HepG2 (cell line): ENCODE results near the gene TIMM10. TPM values are rescaled to one million over a fixed set of nuclear protein-coding genes. Genes with fewer than 3 reads are reported as not detected.
A peak's percentile ranks its signal among the peaks of the same experiment; 100 is the strongest.

Experiments
- ATAC-seq: fragments of 200-7000 bp; cut with Tn5 transposase; 3 replicates; pipeline ENCODE4 v1.9.1; 2020; ENCODE audit warnings: mild to moderate bottlenecking, moderate library complexity
- BruUV-seq: library from RNA; stranded (reverse); fragments of 400-500 nt; replicated peaks from 2 replicates; lab custom pipeline; 2021; lab: Mats Ljungman, UMichigan
- CTCF ChIA-PET: fragments of 300-600 bp; formaldehyde crosslinking; extraction: SDS; loops from one replicate; lab custom pipeline; 2021; ENCODE audit warnings: low total read pairs, inconsistent platforms, low intra/inter-chr PET ratio; lab: Yijun Ruan, JAX
- POLR2A ChIA-PET: fragments of 350-600 bp; sonication (Branson Sonifier 250); formaldehyde crosslinking; loops from one replicate; lab custom pipeline; 2020; ENCODE audit warnings: antibody characterized with exemption, inconsistent platforms; lab: Yijun Ruan, JAX
- DNase-seq: peaks from one replicate; pipeline ENCODE4 v3.0.0-alpha.2; 2015; ENCODE audit warnings: low spot score
- FAIRE-seq: peaks from 3 replicates; lab custom pipeline; 2011; peaks lifted over from hg19 to GRCh38; lab: Jason Lieb, UNC
- H2AFZ ChIP-seq: one replicate; pipeline ENCODE4 v1.6.1; 2011; ENCODE audit warnings: low read length, inconsistent platforms
- H3K27ac ChIP-seq: fragments of 300-600 bp; 3 replicates; pipeline ENCODE4 v1.8.0; 2011; ENCODE audit warnings: mixed run types, mild to moderate bottlenecking, mixed read lengths, low read length, inconsistent platforms; ENCODE audit not compliant: insufficient read depth; ENCODE audit errors: extremely low read length
- H3K27me3 ChIP-seq, 2 experiments: fragments of 200-600 bp in 1 of 2; 2 replicates in 1 of 2; 3 replicates in 1 of 2; pipeline versions ENCODE4 v1.6.0 to v1.8.0; 2011; ENCODE audit warnings: low read length in 2 of 2, mild to moderate bottlenecking in 2 of 2, moderate library complexity in 2 of 2, inconsistent platforms in 1 of 2; ENCODE audit not compliant: insufficient read depth in 2 of 2, control insufficient read depth in 1 of 2
- H3K36me3 ChIP-seq, 2 experiments: fragments of 200-600 bp in 1 of 2; replicated peaks in 1 of 2; 2 replicates in 1 of 2; 3 replicates in 1 of 2; pipeline versions ENCODE4 v1.5.1 to v1.8.0; 2011; ENCODE audit warnings: low read length in 2 of 2, inconsistent platforms in 1 of 2; ENCODE audit not compliant: insufficient read depth in 2 of 2, control insufficient read depth in 1 of 2
- H3K4me1 ChIP-seq: 2 replicates; pipeline ENCODE4 v1.5.1; 2012; ENCODE audit warnings: low read length, inconsistent platforms; ENCODE audit not compliant: insufficient read depth
- H3K4me2 ChIP-seq: 2 replicates; pipeline ENCODE4 v1.6.0; 2011; ENCODE audit warnings: low read depth, low read length, inconsistent platforms
- H3K4me3 ChIP-seq, 3 experiments: fragments of 200-600 bp in 1 of 3; sonication (generic), shearing (Covaris generic) in 1 of 3; replicated peaks in 1 of 3; 2 replicates each; pipeline ENCODE4 v1.5.1; 2011 to 2016; ENCODE audit warnings: low read length in 3 of 3, inconsistent platforms in 2 of 3, low read depth in 2 of 3, mild to moderate bottlenecking in 2 of 3, control low read depth in 1 of 3, mixed read lengths in 1 of 3; ENCODE audit not compliant: insufficient read depth in 1 of 3
- H3K79me2 ChIP-seq: one replicate; pipeline ENCODE4 v1.6.1; 2011; ENCODE audit warnings: low read length, inconsistent platforms; ENCODE audit not compliant: insufficient read depth
- H3K9ac ChIP-seq: 2 replicates; pipeline ENCODE4 v1.6.0; 2011; ENCODE audit warnings: mild to moderate bottlenecking, low read depth, low read length, inconsistent platforms; ENCODE audit not compliant: insufficient read depth
- H3K9me3 ChIP-seq: 2 replicates; pipeline ENCODE4 v1.5.1; 2012; ENCODE audit warnings: mild to moderate bottlenecking, low read length
- H4K20me1 ChIP-seq: 2 replicates; pipeline ENCODE4 v1.6.0; 2011; ENCODE audit warnings: inconsistent platforms, mild to moderate bottlenecking, low read length, moderate library complexity; ENCODE audit not compliant: insufficient read depth
- CEBPB ChIP-seq: IDR thresholded peaks from 2 replicates; pipeline ENCODE4 v1.6.1; 2011; ENCODE audit warnings: low read depth, low read length, improper control_type of control experiment, borderline replicate concordance
- GATAD2A ChIP-seq: IDR thresholded peaks from 2 replicates; pipeline ENCODE4 v1.6.1; 2016
- HOXA5 ChIP-seq: sonication (generic); formaldehyde crosslinking; IDR thresholded peaks from 2 replicates; pipeline ENCODE4 v1.4.0; 2020; ENCODE audit warnings: missing genetic modification reagents
- LRRFIP1 ChIP-seq: sonication (generic); formaldehyde crosslinking; conservative IDR thresholded peaks from 2 replicates; pipeline ENCODE4 v1.4.0; 2020; ENCODE audit warnings: missing genetic modification reagents
- MAFK ChIP-seq, 2 experiments: IDR thresholded peaks in 1 of 2; conservative IDR thresholded peaks in 1 of 2; 2 replicates each; pipeline ENCODE4 v1.6.1; 2011; ENCODE audit warnings: improper control_type of control experiment in 2 of 2, low read length in 2 of 2
- RXRB ChIP-seq: IDR thresholded peaks from 2 replicates; pipeline ENCODE4 v1.6.1; 2016; ENCODE audit warnings: borderline replicate concordance, missing genetic modification reagents, missing compliant biosample characterization
- SIX4 ChIP-seq: sonication (generic); formaldehyde crosslinking; IDR thresholded peaks from 2 replicates; pipeline ENCODE4 v1.4.0; 2020; ENCODE audit warnings: missing genetic modification reagents
- SNAI1 ChIP-seq: sonication (generic); formaldehyde crosslinking; IDR thresholded peaks from 2 replicates; pipeline ENCODE4 v1.5.0; 2020; ENCODE audit warnings: mild to moderate bottlenecking, missing genetic modification reagents, borderline replicate concordance
- SNAPC2 ChIP-seq: sonication (generic); formaldehyde crosslinking; IDR thresholded peaks from 2 replicates; pipeline ENCODE4 v1.8.1; 2022; ENCODE audit warnings: mild to moderate bottlenecking, missing genetic modification reagents
- TFDP2 ChIP-seq: sonication (generic); formaldehyde crosslinking; IDR thresholded peaks from 2 replicates; pipeline ENCODE4 v1.4.0; 2020; ENCODE audit warnings: missing genetic modification reagents
- ZNF143 ChIP-seq: sonication (generic); formaldehyde crosslinking; IDR thresholded peaks from 2 replicates; pipeline ENCODE4 v1.4.0; 2020; ENCODE audit warnings: missing genetic modification reagents
- ZNF281 ChIP-seq: sonication (generic); formaldehyde crosslinking; IDR thresholded peaks from 2 replicates; pipeline ENCODE4 v1.4.0; 2020; ENCODE audit warnings: missing genetic modification reagents, borderline replicate concordance
- ZNF382 ChIP-seq: sonication (generic); formaldehyde crosslinking; IDR thresholded peaks from 2 replicates; pipeline ENCODE4 v1.5.0; 2020; ENCODE audit warnings: missing genetic modification reagents, mild to moderate bottlenecking, borderline replicate concordance
- ZNF510 ChIP-seq: sonication (generic); formaldehyde crosslinking; IDR thresholded peaks from 2 replicates; pipeline ENCODE4 v1.4.0; 2020; ENCODE audit warnings: low read depth, mild to moderate bottlenecking, missing genetic modification reagents
- ZNF629 ChIP-seq: sonication (generic); formaldehyde crosslinking; conservative IDR thresholded peaks from 2 replicates; pipeline ENCODE4 v1.5.0; 2020; ENCODE audit warnings: missing genetic modification reagents
- WGBS: methylation state at CpG from one replicate; pipeline ENCODE4 v1.1.6; 2017; ENCODE audit warnings: low lambda C conversion rate; 5-methylcytosine and 5-hydroxymethylcytosine counted together
- in situ Hi-C: cut with HindIII; loops from 2 replicates; pipeline ENCODE4 v1.10.0; 2017; ENCODE audit warnings: low pct_unique_long_range_greater_than_20kb; ENCODE audit not compliant: extremely low pct_ligation_motif_present
- intact Hi-C: fragments of 100-400 bp; cut with micrococcal nuclease; formaldehyde crosslinking; loops from one replicate; pipeline ENCODE4 v1.10.0; 2022; ENCODE audit not compliant: unreplicated experiment
- polyA plus RNA-seq, 8 experiments: library from polyadenylated mRNA; depleted of rRNA in 3 of 8; stranded (reverse) in 7 of 8; unstranded in 1 of 8; fragments of >200 nt; fragmentation: Illumina TruSeq in 4 of 8; extraction: Trizol in 4 of 8; gene quantifications; 2 replicates each; pipeline versions ENCODE4 v1.2.1 to v1.2.3, GENCODE V29; 2011 to 2016; ENCODE audit warnings: low read depth in 4 of 8, missing spikeins in 1 of 8, mixed read lengths in 1 of 8; ENCODE audit not compliant: insufficient read depth in 1 of 8
- total RNA-seq, 5 experiments: library from RNA; depleted of rRNA; stranded (reverse); fragments of >200 nt; fragmentation: Illumina TruSeq; extraction: Trizol; gene quantifications; 2 replicates each; pipeline ENCODE4 v1.2.3, GENCODE V29; 2016; ENCODE audit warnings: low read depth in 1 of 5
- TF ChIP-seq, protein P1 (sequence below): sonication (generic); formaldehyde crosslinking; IDR thresholded peaks from 2 replicates; pipeline ENCODE4 v1.4.0; 2020; ENCODE audit warnings: mild to moderate bottlenecking, low read depth, missing genetic modification reagents

TIMM10 gene
- total and polyA plus RNA-seq, 2 of the 13 experiments (the other 11 are each of a cell fraction or from before 2014, with no cell fraction given), result 67.8 to 82.2 TPM

DNA sequence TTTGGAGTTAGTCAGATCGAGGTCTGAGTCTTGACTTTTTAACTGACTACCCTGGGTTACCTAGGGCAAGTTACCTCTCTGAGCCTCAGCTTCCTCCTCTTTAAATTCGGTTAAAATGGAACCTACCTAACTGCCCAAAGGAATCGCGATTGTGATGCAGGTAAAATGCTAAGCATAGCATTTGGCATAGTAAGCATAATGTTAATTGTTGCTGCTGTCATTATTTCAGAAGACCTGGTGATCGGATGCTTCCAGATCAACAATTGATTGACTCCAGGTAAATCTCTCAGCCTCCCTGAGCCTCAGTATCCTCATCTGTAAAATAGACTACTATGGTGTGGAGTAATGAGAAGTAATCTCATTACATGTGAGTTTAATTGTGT is 14.5 kb downstream of the TIMM10 start:
- H3K27me3 ChIP-seq, result no peaks in the 10 kb centered on the region
- H3K4me3 ChIP-seq, result peak overlapping the region; percentile 76 to 95 (median 86)
- peaks cover 0 to 13% of the 10 kb centered on the region in 2 experiments; a peak in 1 of 5 replicates for H3K36me3 ChIP-seq
- H3K27ac ChIP-seq, result peak overlapping the region; percentile 82
- in situ Hi-C loops (no loop called here), intact Hi-C loops (no loop called here)
- POLR2A ChIA-PET, result interaction anchor here (0.7 to 6.9 kb wide), 15 partner anchors 8 to 124 kb away, joined by 3 to 111 read pairs (median 4); partner anchors contain the start of genes RTN4RL2 and TIMM10
- no peak for DNase-seq
- no peaks in the 10 kb centered on the region for H4K20me1 ChIP-seq
- TSS peak; percentile 94 for BruUV-seq
- peak overlapping the region; percentile 96 for H3K4me2 ChIP-seq
- no peak overlapping the region for H2AFZ ChIP-seq
- H3K9ac ChIP-seq, result peak overlapping the region; percentile 85
- no peak for FAIRE-seq
- H3K79me2 ChIP-seq, result peaks cover 42% of the 10 kb centered on the region
- WGBS, result 5% methylated on average over 5 of the region's 5 CpGs
- peaks cover 60% of the 10 kb centered on the region for H3K4me1 ChIP-seq
- H3K9me3 ChIP-seq, result no peaks in the 10 kb centered on the region
- CTCF ChIA-PET, result no interaction called here
- ATAC-seq, result no peak
- TF ChIP-seq, protein P1, sequence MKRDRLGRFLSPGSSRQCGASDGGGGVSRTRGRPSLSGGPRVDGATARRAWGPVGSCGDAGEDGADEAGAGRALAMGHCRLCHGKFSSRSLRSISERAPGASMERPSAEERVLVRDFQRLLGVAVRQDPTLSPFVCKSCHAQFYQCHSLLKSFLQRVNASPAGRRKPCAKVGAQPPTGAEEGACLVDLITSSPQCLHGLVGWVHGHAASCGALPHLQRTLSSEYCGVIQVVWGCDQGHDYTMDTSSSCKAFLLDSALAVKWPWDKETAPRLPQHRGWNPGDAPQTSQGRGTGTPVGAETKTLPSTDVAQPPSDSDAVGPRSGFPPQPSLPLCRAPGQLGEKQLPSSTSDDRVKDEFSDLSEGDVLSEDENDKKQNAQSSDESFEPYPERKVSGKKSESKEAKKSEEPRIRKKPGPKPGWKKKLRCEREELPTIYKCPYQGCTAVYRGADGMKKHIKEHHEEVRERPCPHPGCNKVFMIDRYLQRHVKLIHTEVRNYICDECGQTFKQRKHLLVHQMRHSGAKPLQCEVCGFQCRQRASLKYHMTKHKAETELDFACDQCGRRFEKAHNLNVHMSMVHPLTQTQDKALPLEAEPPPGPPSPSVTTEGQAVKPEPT, result no peak
- TF ChIP-seq ZNF281 (CRISPR knock-in tag) (no peak), ZNF510 (CRISPR knock-in tag) (no peak), RXRB (CRISPR knock-in tag) (no peak), ZNF143 (CRISPR knock-in tag) (0 out of 2 replicates have a peak, but pooled peaks have one; percentile 6), TFDP2 (no peak), SNAPC2 (CRISPR knock-in tag) (no peak), MAFK (conservative IDR thresholded peaks at IDR 0.05 in 1 of 2, IDR thresholded peaks at IDR 0.05 in 1 of 2; ENCODE audit: low read length in 2 of 2) (peak; percentile 71 to 75), ZNF629 (CRISPR knock-in tag) (peak; percentile 74), CEBPB (no peak), SIX4 (CRISPR knock-in tag) (no peak), ZNF382 (no peak), GATAD2A (CRISPR knock-in tag) (no peak), LRRFIP1 (CRISPR knock-in tag) (no peak), HOXA5 (CRISPR knock-in tag) (0 out of 2 replicates have a peak, but pooled peaks have one; percentile 1), SNAI1 (CRISPR knock-in tag) (no peak)
